Measurements from ENCODE around the gene ARFGAP3. TPM values are rescaled to one million over a fixed set of nuclear protein-coding genes. Genes with fewer than 3 reads are reported as not detected.

The ARFGAP3 gene
- total RNA-seq, 4 donors from 2014 or later = 36.9 to 78.6 (median 52.0) TPM

DNA sequence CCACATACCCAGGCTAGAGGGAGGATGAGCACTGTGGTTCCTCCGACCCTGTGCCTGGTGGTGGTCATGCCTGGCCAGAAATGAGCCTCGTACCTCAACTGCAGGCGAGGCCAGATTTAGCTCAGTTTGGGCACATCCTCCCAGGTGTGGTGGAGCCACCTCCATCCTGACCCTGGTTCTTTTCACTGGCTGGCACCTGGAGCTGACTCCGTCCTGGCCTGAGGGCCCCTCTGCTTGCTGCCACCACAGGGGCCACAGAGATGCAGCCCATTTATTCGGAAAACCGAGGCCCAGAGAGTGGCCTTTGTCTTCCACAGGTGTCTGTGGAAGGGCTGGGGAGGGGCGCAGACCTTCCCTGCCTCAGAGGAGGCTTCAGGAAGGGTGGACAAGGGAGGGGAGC is 9.0 kb upstream of the ARFGAP3 start:
- Histone ChIP-seq H3K27ac (no peak overlapping the region), H3K9me3 (no peaks in the 10 kb centered on the region), H3K27me3 (no peaks in the 10 kb centered on the region), H3K4me1 (peaks cover 0 to 18% (median 0%) of the 10 kb centered on the region in 4 donors), H3K4me3 (no peak overlapping the region), H3K36me3 (peaks cover 0 to 32% (median 2%) of the 10 kb centered on the region in 3 donors)
- TF ChIP-seq POLR2A (IDR thresholded peaks at IDR 0.05) = no peak
- TF ChIP-seq EP300 (IDR thresholded peaks at IDR 0.05) = no peak
- WGBS, 2 donors = 89 to 90% methylated on average over 7 of the region's 7 CpGs
- no peak for DNase-seq (ENCODE audit: low spot score in 2 of 2)

DNA sequence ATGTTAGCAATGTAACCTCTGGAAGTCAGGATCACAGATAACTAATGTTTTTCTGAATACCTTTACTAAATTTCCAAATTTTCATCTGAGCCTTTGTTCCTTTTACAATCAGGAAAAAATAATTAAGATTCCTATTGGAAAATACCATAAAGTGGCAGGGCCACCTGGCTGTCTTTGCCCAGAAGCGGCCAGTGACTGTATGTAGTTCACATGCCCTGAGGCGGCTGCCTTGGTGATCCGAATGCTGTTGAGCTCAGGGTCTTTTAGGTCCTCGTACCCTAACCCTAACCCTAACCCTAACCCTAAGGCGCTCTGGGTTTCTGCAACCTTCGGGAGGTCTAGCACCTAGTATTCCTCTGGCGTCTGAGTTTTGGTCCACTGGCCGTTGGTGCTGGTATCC is 8.5 kb upstream of the ARFGAP3 start:
- TF ChIP-seq, protein P1, sequence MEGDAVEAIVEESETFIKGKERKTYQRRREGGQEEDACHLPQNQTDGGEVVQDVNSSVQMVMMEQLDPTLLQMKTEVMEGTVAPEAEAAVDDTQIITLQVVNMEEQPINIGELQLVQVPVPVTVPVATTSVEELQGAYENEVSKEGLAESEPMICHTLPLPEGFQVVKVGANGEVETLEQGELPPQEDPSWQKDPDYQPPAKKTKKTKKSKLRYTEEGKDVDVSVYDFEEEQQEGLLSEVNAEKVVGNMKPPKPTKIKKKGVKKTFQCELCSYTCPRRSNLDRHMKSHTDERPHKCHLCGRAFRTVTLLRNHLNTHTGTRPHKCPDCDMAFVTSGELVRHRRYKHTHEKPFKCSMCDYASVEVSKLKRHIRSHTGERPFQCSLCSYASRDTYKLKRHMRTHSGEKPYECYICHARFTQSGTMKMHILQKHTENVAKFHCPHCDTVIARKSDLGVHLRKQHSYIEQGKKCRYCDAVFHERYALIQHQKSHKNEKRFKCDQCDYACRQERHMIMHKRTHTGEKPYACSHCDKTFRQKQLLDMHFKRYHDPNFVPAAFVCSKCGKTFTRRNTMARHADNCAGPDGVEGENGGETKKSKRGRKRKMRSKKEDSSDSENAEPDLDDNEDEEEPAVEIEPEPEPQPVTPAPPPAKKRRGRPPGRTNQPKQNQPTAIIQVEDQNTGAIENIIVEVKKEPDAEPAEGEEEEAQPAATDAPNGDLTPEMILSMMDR (IDR thresholded peaks at IDR 0.05) = no peak
- TF ChIP-seq EP300 (IDR thresholded peaks at IDR 0.05) (no peak), POLR2A (IDR thresholded peaks at IDR 0.05) (no peak)
- peaks cover 0 to 26% (median 0%) of the 10 kb centered on the region in 3 donors for H3K36me3 ChIP-seq
- H3K4me3 ChIP-seq = no peak overlapping the region
- WGBS, 2 donors = 81 to 84% methylated on average over 8 of the region's 8 CpGs
- no peaks in the 10 kb centered on the region for H3K9me3 ChIP-seq
- peaks cover 0 to 23% (median 0%) of the 10 kb centered on the region in 4 donors for H3K4me1 ChIP-seq
- H3K27ac ChIP-seq = no peak overlapping the region
- DNase-seq (ENCODE audit: low spot score in 2 of 2) = no peak
- H3K27me3 ChIP-seq = no peaks in the 10 kb centered on the region

GRCh38 chr22:42863349-42863961 is 6.4 kb upstream of the ARFGAP3 start:
- H3K4me1 ChIP-seq = peaks cover 0 to 16% (median 0%) of the 10 kb centered on the region in 4 donors
- H3K4me3 ChIP-seq = no peak overlapping the region
- no peak overlapping the region for H3K27ac ChIP-seq
- 72 to 73% methylated on average over 4 of the region's 4 CpGs for WGBS, 2 donors
- TF ChIP-seq EP300 (IDR thresholded peaks at IDR 0.05) (no peak), POLR2A (IDR thresholded peaks at IDR 0.05) (no peak)
- TF ChIP-seq, protein P1 (IDR thresholded peaks at IDR 0.05) = no peak
- H3K36me3 ChIP-seq = peaks cover 0 to 7% (median 0%) of the 10 kb centered on the region in 3 donors
- no peak for DNase-seq (ENCODE audit: low spot score in 2 of 2)
- H3K27me3 ChIP-seq = no peaks in the 10 kb centered on the region
- no peaks in the 10 kb centered on the region for H3K9me3 ChIP-seq

- TF ChIP-seq, protein P1 (IDR thresholded peaks at IDR 0.05) = no peak
- no peak for TF ChIP-seq EP300 (IDR thresholded peaks at IDR 0.05)
- TF ChIP-seq POLR2A (IDR thresholded peaks at IDR 0.05) = no peak
- DNase-seq (ENCODE audit: low spot score in 2 of 2) = no peak
- Histone ChIP-seq H3K36me3 (peaks cover 0 to 7% (median 0%) of the 10 kb centered on the region in 3 donors), H3K4me1 (peaks cover 0 to 18% (median 6%) of the 10 kb centered on the region in 4 donors), H3K4me3 (no peak overlapping the region), H3K27me3 (no peaks in the 10 kb centered on the region), H3K9me3 (no peaks in the 10 kb centered on the region), H3K27ac (no peak overlapping the region)
- WGBS, 2 donors = 91 to 93% methylated on average over 7 of the region's 7 CpGs
Observed at GRCh38 chr22:42862045-42862734, 5.1 kb upstream of the ARFGAP3 start.

- DNase-seq (ENCODE audit: low spot score in 2 of 2) = no peak
- no peak for TF ChIP-seq POLR2A (IDR thresholded peaks at IDR 0.05)
- TF ChIP-seq EP300 (IDR thresholded peaks at IDR 0.05) = no peak
- TF ChIP-seq, protein P1 (IDR thresholded peaks at IDR 0.05) = no peak
- Histone ChIP-seq H3K27ac (no peak overlapping the region), H3K27me3 (no peaks in the 10 kb centered on the region), H3K4me3 (no peak overlapping the region), H3K36me3 (peaks cover 0 to 7% (median 0%) of the 10 kb centered on the region in 3 donors), H3K4me1 (peaks cover 0 to 20% (median 7%) of the 10 kb centered on the region in 4 donors), H3K9me3 (no peaks in the 10 kb centered on the region)
- WGBS, 2 donors = 34 to 44% methylated on average over 4 of the region's 4 CpGs
Observed at GRCh38 chr22:42860968-42861367, 3.9 kb upstream of the ARFGAP3 start.

All from tibial nerve (tissue), 4 donors.